Neural cell (in vitro differentiated cells): ENCODE measurements around the gene OSBPL8. TPM values are rescaled to one million over a fixed set of nuclear protein-coding genes. Genes with fewer than 3 reads are reported as not detected.

Experiments used
- H2AFZ ChIP-seq: fragments of 200-600, 300-800 bp; sonication (generic), shearing (Covaris generic); 2 replicates; pipeline ENCODE4 v1.6.0; 2014; ENCODE audit warnings: low read depth, mild to moderate bottlenecking, antibody characterized with exemption, low read length, moderate library complexity
- H3F3A ChIP-seq: fragments of 200-600 bp; shearing (Covaris generic); 2 replicates; pipeline ENCODE4 v1.6.1; 2016; ENCODE audit warnings: mild to moderate bottlenecking, moderate library complexity, mixed read lengths, antibody characterized with exemption, low read length; ENCODE audit not compliant: insufficient read depth, poor library complexity, severe bottlenecking
- H3K27ac ChIP-seq: fragments of 200-600, 300-800 bp; sonication (generic), shearing (Covaris generic); 2 replicates; pipeline ENCODE4 v1.5.1; 2014; ENCODE audit warnings: mild to moderate bottlenecking, low read length, moderate library complexity
- H3K27me3 ChIP-seq: fragments of 300-800, 200-600 bp; sonication (generic), shearing (Covaris generic); 2 replicates; pipeline ENCODE4 v1.6.0; 2014; ENCODE audit warnings: mild to moderate bottlenecking, low read depth, low read length, moderate library complexity; ENCODE audit not compliant: insufficient read depth
- H3K36me3 ChIP-seq: fragments of 300-800, 200-600 bp; sonication (generic), shearing (Covaris generic); 2 replicates; pipeline ENCODE4 v1.5.1; 2014; ENCODE audit warnings: mild to moderate bottlenecking, antibody characterized with exemption, low read length, moderate library complexity; ENCODE audit not compliant: insufficient read depth
- H3K4me2 ChIP-seq: fragments of 300-800, 200-600 bp; sonication (generic), shearing (Covaris generic); 2 replicates; pipeline ENCODE4 v1.6.0; 2014; ENCODE audit warnings: mild to moderate bottlenecking, low read length
- H3K4me3 ChIP-seq: fragments of 300-800, 200-600 bp; sonication (generic), shearing (Covaris generic); 2 replicates; pipeline ENCODE4 v1.5.1; 2014; ENCODE audit warnings: mild to moderate bottlenecking, low read length, moderate library complexity
- H3K79me2 ChIP-seq: fragments of 200-600 bp; shearing (Covaris generic); replicated peaks from 2 replicates; pipeline ENCODE4 v1.6.0; 2014; ENCODE audit warnings: mild to moderate bottlenecking, low read length, moderate library complexity; ENCODE audit not compliant: insufficient read depth
- H3K9ac ChIP-seq: fragments of 300-800, 200-600 bp; sonication (generic), shearing (Covaris generic); 2 replicates; pipeline ENCODE4 v1.6.1; 2016; ENCODE audit warnings: mild to moderate bottlenecking, low read length, mixed read lengths
- H3K9me2 ChIP-seq: fragments of 200-600 bp; shearing (Covaris generic); 2 replicates; pipeline ENCODE4 v1.6.1; 2016; ENCODE audit warnings: mild to moderate bottlenecking, low read length, mixed read lengths; ENCODE audit not compliant: insufficient read depth
- H3K9me3 ChIP-seq: fragments of 200-600, 300-800 bp; sonication (generic), shearing (Covaris generic); 2 replicates; pipeline ENCODE4 v1.6.1; 2016; ENCODE audit warnings: mild to moderate bottlenecking, mixed run types, low read length, moderate library complexity, mixed read lengths
- H4K20me1 ChIP-seq: fragments of 200-600 bp; shearing (Covaris generic); 2 replicates; pipeline ENCODE4 v1.6.1; 2016; ENCODE audit warnings: mild to moderate bottlenecking, mixed run types; ENCODE audit not compliant: insufficient read depth
- CTCF ChIP-seq: fragments of 450-650 bp; IDR thresholded peaks from 2 replicates; pipeline ENCODE4 v1.5.1; 2014; ENCODE audit warnings: antibody characterized with exemption, mild to moderate bottlenecking, moderate library complexity; ENCODE audit not compliant: poor library complexity, severe bottlenecking
- EP300 ChIP-seq: fragments of 450-650 bp; conservative IDR thresholded peaks from 2 replicates; pipeline ENCODE4 v1.6.1; 2014; ENCODE audit warnings: antibody characterized with exemption, mild to moderate bottlenecking, moderate library complexity; ENCODE audit not compliant: poor library complexity, severe bottlenecking
- EZH2 ChIP-seq: fragments of 200-600, 300-800 bp; shearing (Covaris generic), sonication (generic); IDR thresholded peaks from 2 replicates; pipeline ENCODE4 v1.6.1; 2014; ENCODE audit warnings: antibody characterized with exemption, low read length, borderline replicate concordance, mild to moderate bottlenecking; ENCODE audit not compliant: insufficient read depth, poor library complexity, severe bottlenecking
- MXI1 ChIP-seq: fragments of 450-650 bp; conservative IDR thresholded peaks from 2 replicates; pipeline ENCODE4 v1.6.1; 2014; ENCODE audit warnings: antibody characterized with exemption, mild to moderate bottlenecking; ENCODE audit not compliant: poor library complexity, severe bottlenecking
- POLR2AphosphoS5 ChIP-seq: IDR thresholded peaks from 2 replicates; pipeline ENCODE4 v1.6.1; 2012
- RAD21 ChIP-seq: fragments of 450-650 bp; conservative IDR thresholded peaks from 2 replicates; pipeline ENCODE4 v1.6.1; 2014; ENCODE audit warnings: antibody characterized with exemption, mild to moderate bottlenecking, moderate library complexity
- REST ChIP-seq: IDR thresholded peaks from 2 replicates; pipeline ENCODE4 v1.6.1; 2012; ENCODE audit warnings: borderline replicate concordance
- SMC3 ChIP-seq: fragments of 450-650 bp; conservative IDR thresholded peaks from 2 replicates; pipeline ENCODE4 v1.6.1; 2014; ENCODE audit warnings: antibody characterized with exemption, mild to moderate bottlenecking, moderate library complexity; ENCODE audit not compliant: poor library complexity
- TAF1 ChIP-seq: IDR thresholded peaks from 2 replicates; pipeline ENCODE4 v1.6.1; 2012; ENCODE audit warnings: low read depth
- polyA plus RNA-seq: library from polyadenylated mRNA; depleted of rRNA; stranded (reverse); fragments of >200 nt; gene quantifications from 2 replicates; pipeline ENCODE4 v1.2.3, GENCODE V29; 2014

The OSBPL8 gene
- polyA plus RNA-seq, 1 donor from 2014 or later = 126 TPM

- Histone ChIP-seq H3K9ac (no peak overlapping the region), H3K4me2 (no peak overlapping the region), H4K20me1 (no peaks in the 10 kb centered on the region), H3K4me3 (no peak overlapping the region), H3F3A (no peaks in the 10 kb centered on the region), H3K9me2 (no peaks in the 10 kb centered on the region), H2AFZ (no peak overlapping the region), H3K79me2 (no peaks in the 10 kb centered on the region), H3K27me3 (no peaks in the 10 kb centered on the region), H3K36me3 (no peaks in the 10 kb centered on the region), H3K27ac (no peak overlapping the region), H3K9me3 (no peaks in the 10 kb centered on the region)
- TF ChIP-seq REST (no peak), POLR2AphosphoS5 (no peak), SMC3 (no peak), TAF1 (no peak), EP300 (no peak), MXI1 (no peak), EZH2 (no peak), CTCF (no peak), RAD21 (no peak)
These were observed 151.9 kb downstream of the OSBPL8 start for GRCh38 chr12:76407710-76408109.

- Histone ChIP-seq H2AFZ (no peak overlapping the region), H4K20me1 (no peaks in the 10 kb centered on the region), H3K27ac (no peak overlapping the region), H3K4me3 (no peak overlapping the region), H3K9me3 (no peaks in the 10 kb centered on the region), H3F3A (no peaks in the 10 kb centered on the region), H3K4me2 (no peak overlapping the region), H3K9ac (no peak overlapping the region), H3K79me2 (no peaks in the 10 kb centered on the region), H3K36me3 (peaks cover 3% of the 10 kb centered on the region), H3K27me3 (no peaks in the 10 kb centered on the region), H3K9me2 (no peaks in the 10 kb centered on the region)
- TF ChIP-seq RAD21 = no peak
- TF ChIP-seq POLR2AphosphoS5 = no peak
- no peak for TF ChIP-seq EP300
- TF ChIP-seq TAF1 = no peak
- TF ChIP-seq EZH2 = no peak
These were observed 157.3 kb downstream of the OSBPL8 start for GRCh38 chr12:76402259-76402658.

- H4K20me1 ChIP-seq = no peaks in the 10 kb centered on the region
- no peak for TF ChIP-seq POLR2AphosphoS5
- TF ChIP-seq RAD21 = no peak
- TF ChIP-seq EZH2 = no peak
- TF ChIP-seq TAF1 = no peak
- no peak for TF ChIP-seq CTCF
- TF ChIP-seq SMC3 = no peak
- no peak for TF ChIP-seq EP300
- TF ChIP-seq MXI1 = no peak
- TF ChIP-seq REST = no peak
- H3K4me2 ChIP-seq = no peak overlapping the region
- H3K4me3 ChIP-seq = no peak overlapping the region
- no peaks in the 10 kb centered on the region for H3K9me2 ChIP-seq
- no peak overlapping the region for H3K9ac ChIP-seq
- no peaks in the 10 kb centered on the region for H3K27me3 ChIP-seq
- H3K9me3 ChIP-seq = no peaks in the 10 kb centered on the region
- no peak overlapping the region for H2AFZ ChIP-seq
- H3F3A ChIP-seq = peaks cover 3% of the 10 kb centered on the region
- no peaks in the 10 kb centered on the region for H3K79me2 ChIP-seq
- peaks cover 3% of the 10 kb centered on the region for H3K36me3 ChIP-seq
- H3K27ac ChIP-seq = no peak overlapping the region
These were observed 159.4 kb downstream of the OSBPL8 start for GRCh38 chr12:76400136-76400535.
